ENCODE measurements around the gene ANKS1A.
"Not testable (repeated sequence)": the region's sequence is repeated elsewhere in the genome, so short reads cannot be mapped to it uniquely, and the experiment has no call there.

Gene ANKS1A

DNA sequence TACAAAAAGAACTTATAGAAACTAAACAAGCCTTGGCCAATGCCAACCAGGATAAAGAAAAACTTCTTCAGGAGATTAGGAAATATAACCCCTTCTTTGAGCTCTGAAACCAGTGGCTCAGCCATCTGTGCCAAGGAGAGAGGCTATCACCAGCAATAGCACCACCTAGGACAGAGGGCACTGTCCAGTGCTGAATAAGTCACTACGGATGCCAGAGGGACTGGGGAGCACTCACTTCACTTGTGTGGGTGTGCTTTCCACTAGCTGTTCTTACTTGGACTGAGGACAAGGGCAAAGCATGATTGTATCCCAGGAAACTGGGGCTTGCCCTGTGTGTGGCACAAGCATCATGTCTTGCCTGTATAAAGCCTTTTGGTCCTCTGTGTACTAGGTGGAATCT is 16.7 kb upstream of the ANKS1A start:
- H3K27ac ChIP-seq, result no peak overlapping the region
- TF ChIP-seq, protein P1, sequence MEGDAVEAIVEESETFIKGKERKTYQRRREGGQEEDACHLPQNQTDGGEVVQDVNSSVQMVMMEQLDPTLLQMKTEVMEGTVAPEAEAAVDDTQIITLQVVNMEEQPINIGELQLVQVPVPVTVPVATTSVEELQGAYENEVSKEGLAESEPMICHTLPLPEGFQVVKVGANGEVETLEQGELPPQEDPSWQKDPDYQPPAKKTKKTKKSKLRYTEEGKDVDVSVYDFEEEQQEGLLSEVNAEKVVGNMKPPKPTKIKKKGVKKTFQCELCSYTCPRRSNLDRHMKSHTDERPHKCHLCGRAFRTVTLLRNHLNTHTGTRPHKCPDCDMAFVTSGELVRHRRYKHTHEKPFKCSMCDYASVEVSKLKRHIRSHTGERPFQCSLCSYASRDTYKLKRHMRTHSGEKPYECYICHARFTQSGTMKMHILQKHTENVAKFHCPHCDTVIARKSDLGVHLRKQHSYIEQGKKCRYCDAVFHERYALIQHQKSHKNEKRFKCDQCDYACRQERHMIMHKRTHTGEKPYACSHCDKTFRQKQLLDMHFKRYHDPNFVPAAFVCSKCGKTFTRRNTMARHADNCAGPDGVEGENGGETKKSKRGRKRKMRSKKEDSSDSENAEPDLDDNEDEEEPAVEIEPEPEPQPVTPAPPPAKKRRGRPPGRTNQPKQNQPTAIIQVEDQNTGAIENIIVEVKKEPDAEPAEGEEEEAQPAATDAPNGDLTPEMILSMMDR (conservative IDR thresholded peaks at IDR 0.05), result no peak
- TF ChIP-seq ZFX (IDR thresholded peaks at IDR 0.05), result no peak

DNA sequence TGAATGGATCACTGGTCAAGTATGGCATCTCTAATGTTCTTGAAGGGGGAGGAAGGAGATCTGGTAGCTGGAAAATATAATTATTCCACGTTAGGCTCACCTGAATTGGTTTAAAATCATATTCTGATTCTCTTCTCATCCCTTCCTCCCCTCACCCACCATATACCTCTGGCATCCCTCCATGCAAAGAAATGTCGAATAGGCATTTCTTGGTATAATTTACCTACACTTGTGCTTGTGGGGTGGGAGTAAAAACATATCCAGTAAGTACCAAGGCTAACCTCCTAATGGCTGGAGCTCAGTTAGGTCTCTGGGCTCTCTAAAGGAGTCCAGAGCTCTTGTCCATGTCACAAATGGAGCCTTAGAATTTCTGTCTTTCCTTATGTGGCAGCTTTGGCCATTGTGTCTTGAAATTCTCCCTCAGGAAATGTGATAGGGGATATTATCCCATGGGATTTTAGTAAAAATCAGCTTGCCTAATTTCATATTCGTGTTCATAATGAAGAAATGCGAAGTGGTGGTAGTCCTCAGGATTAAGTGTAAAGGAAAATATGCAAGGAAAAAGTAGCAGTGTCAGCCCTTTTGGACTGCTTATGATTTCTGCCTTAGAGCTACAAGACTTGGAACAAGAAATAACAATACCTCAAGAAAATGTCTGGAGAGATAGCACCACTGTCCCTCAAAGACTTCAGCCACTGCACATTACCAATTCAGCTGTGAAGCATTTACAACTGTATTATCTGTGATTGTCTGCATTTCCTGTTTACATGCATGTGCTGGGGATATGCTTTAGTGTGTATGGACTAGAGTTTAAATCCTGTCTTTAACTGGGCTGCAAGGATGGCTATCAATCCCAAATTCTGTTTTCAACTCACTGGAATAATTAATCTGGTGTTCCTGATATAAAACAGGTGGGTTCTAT is 13.5 kb upstream of the ANKS1A start:
- H3K27ac ChIP-seq, result no peak overlapping the region
- TF ChIP-seq ZFX (IDR thresholded peaks at IDR 0.05), result no peak
- TF ChIP-seq, protein P1 (conservative IDR thresholded peaks at IDR 0.05), result no peak

GRCh38 chr6:34876472-34876871 is 12.6 kb upstream of the ANKS1A start:
- no peak overlapping the region for H3K27ac ChIP-seq

GRCh38 chr6:34877259-34877658 is 11.8 kb upstream of the ANKS1A start:
- H3K27ac ChIP-seq, result no peak overlapping the region

More at GRCh38 chr6:34876472-34876871, 12.6 kb upstream of the ANKS1A start:
- TF ChIP-seq, protein P1 (conservative IDR thresholded peaks at IDR 0.05), result no peak
- no peak for TF ChIP-seq ZFX (IDR thresholded peaks at IDR 0.05)

GRCh38 chr6:34877869-34878485 is 11.1 kb upstream of the ANKS1A start:
- TF ChIP-seq ZFX (IDR thresholded peaks at IDR 0.05), result no peak
- H3K27ac ChIP-seq, result no peak overlapping the region

More at GRCh38 chr6:34877259-34877658, 11.8 kb upstream of the ANKS1A start:
- TF ChIP-seq ZFX (IDR thresholded peaks at IDR 0.05), result no peak
- TF ChIP-seq, protein P1 (conservative IDR thresholded peaks at IDR 0.05), result no peak

DNA sequence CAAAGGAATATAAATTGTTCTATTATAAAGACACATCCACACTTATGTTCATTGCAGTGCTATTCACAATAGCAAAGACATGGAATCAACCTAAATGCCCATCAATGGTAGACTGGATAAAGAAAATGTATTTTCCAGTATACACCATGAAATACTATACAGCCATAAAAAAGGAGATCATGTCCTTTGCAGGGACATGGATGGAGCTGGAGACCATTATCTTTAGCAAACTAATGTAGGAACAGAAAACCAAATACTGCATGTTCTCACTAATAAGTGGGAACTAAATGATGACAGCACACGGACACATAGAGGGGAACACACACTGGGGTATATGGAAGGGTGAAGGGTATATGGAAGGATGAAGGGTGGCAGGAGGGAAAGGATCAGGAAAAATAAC is 5.0 kb upstream of the ANKS1A start:
- H3K27ac ChIP-seq, result not testable (repeated sequence)

DNA sequence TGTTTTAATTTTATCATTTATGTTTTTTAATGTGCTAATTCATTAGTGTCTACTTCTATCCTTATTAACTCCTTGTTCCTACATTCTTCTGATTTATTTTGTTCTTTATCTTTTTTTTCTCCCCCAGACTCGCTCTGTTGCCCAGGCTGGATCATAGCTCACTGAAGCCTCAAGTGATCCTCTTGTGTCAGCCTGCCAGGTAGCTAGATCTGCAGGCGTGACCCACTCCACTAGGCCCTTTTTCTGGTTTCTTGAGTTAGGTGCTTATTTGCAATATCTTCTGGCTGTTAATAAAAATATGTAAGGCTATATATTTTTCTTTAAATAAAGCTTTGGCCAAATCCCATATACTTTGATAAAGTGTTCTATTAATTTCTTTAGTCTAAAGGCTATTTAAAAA is 4.1 kb upstream of the ANKS1A start:
- TF ChIP-seq ZFX (IDR thresholded peaks at IDR 0.05), result no peak
- TF ChIP-seq, protein P1 (conservative IDR thresholded peaks at IDR 0.05), result no peak
- no peak overlapping the region for H3K27ac ChIP-seq

DNA sequence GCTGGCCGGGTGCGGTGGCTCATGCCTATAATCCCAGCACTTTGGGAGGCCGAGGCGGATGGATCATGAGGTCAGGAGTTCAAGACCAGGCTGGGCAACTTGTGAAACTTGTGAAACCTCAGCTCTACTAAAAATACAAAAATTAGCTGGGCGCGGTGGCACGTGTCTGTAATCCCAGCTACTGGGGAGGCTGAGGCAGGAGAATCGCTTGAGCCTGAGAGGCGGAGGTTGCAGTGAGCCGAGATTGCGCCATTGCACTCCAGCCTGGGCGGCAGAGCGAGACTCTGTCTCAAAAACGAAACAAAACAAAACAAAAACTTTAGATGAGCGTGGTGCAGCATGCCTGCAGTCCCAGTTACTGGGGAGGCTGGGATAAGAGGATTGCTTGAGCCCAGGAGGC is 3.2 kb upstream of the ANKS1A start:
- not testable (repeated sequence) for H3K27ac ChIP-seq

Measured in C4-2B (cell line).